Fibroblast of skin of right biceps (primary cell): ENCODE results near the gene CEACAM6.
"Not testable (repeated sequence)": the region's sequence is repeated elsewhere in the genome, so short reads cannot be mapped to it uniquely, and the experiment has no call there.

Experiments
- DNase-seq: peaks from one replicate; pipeline ENCODE4 v3.0.0-alpha.2; 2013

CEACAM6 gene

DNA sequence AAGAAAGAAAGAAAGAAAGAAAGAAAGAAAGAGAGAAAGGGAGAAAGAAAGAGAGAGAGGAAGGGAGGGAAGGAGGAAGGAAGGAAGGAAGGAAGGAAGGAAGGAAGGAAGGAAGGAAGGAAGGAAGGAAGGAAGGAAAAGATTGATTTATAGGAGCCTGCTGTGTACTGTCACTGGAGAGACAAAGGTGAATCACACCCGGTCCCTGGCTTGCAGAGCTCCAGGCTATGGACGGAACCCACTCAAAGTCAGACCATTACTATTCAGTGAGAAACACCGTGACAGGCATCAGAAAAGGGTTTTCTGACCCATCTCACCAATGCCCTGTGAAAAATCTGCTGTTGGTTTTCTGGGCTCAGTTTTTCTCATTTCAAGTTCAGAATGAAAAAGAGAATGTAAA lies 7.3 kb upstream of the CEACAM6 start:
- DNase-seq = no peak

DNA sequence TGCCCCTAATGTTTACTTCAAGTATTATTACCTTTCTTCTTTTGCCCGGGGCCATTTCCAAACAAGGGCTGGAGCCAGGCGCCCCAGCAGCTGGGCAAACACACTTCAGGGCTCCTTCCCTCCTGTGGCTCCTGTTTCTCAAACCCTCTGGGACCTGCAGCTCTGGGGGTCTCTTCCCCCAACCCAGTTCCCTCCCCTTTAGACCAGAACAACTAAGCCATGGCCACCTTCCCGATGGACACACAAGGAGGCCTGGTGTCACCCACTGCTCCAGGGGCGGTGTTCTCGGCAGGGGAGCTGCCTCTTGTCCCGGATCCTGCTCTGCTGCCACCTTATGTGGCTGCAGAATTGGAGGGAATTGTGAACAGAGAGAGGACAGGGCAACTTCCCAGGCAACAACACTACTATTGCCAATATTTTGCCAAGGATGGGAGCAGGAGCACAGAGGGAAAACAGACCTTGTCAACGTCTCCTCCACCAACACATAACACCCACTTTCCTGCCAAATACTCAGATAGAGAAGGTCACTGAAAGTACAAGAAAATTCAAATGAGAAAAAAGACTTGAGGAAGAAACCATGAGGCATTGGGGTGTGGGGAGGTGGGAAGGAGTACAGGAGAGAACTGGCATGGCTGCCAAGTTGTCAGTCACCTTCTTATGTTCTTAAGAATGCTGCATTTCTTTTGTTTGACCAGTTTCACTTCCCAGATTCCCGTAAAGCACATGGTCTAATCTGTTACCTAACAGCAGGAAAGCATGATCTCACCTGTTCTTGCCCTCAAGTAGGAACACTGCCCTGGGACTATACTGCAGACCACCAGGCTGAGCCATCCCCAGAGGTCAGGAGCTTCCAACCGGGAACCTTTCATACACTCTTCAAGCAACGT lies 4.8 kb upstream of the CEACAM6 start:
- DNase-seq = not testable (repeated sequence)

DNA sequence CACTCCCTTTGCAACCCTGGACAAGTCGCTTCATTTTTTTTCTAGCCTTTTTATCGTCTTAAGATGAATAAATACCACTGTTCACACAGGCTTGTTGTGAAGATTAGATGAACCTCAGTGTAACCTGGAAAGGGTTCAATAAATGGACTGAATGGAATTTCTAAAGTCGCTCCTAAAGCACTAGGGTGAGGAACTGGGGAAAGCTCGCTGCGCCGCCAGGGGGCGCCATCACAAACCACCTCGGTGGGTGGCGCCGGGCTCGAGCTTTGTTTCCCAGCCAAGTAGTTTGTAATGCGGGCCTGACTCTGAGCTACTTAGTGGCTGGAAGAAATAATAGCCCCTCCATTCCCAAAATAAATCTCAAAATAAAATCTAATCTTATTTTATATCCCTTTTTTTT lies 2.2 kb upstream of the CEACAM6 start:
- peak; percentile 14 for DNase-seq

DNA sequence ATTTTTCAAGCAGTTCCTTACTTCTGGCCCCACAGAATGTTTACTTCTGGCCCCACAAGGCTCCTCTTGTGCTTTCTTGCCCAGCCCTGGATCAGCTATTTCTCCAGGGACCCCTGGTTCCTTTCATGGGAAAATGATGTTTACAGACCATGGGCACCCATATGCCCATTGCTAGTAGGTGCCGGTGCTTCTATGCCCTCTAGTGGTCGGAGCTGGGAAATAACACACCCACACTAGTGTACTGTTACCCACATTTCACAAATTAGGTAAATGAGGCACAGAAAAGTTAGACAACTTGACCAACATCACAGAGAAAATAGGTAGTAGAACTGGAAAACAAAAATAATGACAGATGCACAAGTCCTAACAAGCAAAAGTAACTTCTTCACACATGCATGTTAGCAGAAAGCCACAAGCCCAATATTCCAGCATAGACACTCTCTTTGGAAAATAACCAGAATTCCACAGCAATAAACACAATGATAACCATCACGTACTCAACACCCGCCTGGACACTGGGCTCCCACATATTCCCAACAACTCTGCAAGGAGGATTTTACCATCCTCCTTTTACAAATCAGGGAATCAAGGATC lies 1.3 kb upstream of the CEACAM6 start:
- peak; percentile 19 for DNase-seq

DNA sequence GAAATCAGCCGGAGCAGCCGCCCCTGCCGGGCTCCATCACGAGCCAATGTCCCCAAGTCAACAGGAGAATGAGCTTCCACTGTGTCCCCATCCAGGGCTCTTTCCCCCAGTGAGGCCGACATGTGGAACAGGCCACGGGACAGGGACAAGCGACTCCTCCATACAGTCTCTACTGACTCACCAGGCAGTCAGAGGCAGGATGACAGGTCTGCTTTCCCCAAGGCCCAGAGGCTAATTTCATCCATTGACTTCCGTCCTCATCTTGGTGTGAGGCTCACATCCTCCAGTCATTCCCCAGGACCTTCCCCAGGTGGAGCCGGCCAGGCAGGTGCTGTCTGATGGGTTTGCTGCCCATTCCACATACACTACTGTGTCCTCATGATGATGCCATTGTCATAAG lies 3.5 kb downstream of the CEACAM6 start:
- no peak for DNase-seq

DNA sequence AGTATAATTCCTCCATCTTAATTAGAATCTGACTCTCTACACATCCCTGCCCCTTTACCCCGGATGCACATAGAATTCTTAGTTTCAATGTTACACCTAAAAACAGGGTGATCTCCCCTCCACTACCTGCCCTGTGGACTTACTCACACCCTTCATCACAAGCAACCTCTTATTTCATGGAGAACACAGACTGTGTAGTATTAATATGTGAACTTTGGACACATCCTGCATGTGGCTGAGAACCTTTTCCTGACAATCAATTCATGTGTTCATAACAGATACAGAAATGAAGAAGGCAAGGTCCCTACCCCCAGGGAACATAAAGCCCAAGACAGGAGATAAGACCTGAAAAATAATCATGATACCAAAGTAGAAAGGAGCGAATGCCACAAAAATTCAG lies 11.8 kb downstream of the CEACAM6 start:
- DNase-seq = no peak

DNA sequence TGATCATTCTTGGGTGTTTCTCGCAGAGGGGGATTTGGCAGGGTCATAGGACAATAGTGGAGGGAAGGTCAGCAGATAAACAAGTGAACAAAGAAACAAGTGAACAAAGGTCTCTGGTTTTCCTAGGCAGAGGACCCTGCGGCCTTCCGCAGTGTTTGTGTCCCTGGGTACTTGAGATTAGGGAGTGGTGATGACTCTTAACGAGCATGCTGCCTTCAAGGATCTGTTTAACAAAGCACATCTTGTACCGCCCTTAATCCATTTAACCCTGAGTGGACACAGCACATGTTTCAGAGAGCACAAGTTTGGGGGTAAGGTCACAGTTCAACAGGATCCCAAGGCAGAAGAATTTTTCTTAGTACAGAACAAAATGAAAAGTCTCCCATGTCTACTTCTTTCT lies 12.8 kb downstream of the CEACAM6 start:
- DNase-seq = not testable (repeated sequence)

DNA sequence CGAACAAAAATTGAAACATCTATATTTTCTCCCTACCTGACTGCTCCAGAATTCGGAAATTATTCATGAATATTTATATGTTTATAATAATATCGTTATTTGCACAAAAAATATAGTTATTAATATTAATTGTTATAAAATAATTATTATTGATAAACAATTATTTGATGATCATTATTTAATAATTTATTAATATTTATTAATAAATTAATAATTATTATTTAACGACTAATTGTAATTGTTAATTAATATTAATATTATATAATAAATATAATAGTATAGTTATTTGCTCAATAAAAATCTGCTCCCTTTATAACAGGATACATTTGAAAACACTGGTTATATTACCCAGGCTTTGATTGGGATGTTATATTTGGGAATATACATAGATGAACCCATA lies 14.3 kb downstream of the CEACAM6 start:
- no peak for DNase-seq

DNA sequence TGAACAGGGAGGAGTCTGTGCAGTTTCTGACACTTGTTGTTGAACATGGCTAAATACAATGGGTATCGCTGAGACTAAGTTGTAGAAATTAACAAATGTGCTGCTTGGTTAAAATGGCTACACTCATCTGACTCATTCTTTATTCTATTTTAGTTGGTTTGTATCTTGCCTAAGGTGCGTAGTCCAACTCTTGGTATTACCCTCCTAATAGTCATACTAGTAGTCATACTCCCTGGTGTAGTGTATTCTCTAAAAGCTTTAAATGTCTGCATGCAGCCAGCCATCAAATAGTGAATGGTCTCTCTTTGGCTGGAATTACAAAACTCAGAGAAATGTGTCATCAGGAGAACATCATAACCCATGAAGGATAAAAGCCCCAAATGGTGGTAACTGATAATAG lies 16.1 kb downstream of the CEACAM6 start:
- DNase-seq = no peak

DNA sequence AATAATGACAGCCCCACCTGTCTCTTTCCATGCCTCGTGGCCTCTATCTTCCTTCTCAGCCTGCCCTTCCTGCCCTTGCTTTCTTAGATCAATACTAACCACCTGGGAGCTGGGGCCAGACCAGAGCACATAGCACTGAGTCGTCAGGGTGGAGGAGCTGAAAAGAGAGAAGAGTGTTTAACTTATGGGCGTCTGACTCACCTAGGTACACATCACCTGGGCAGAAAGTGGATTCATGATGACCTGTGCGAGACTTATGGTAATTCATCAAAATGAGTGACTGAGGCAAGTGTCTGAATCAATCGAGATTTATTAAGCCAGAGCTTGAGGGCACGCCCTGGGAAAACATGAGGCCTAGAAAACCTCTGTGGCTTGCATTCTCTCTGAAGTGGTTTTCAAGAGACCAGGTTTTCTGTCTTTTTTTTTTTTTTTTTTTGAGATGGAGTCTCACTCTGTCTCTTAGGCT lies 19.2 kb downstream of the CEACAM6 start:
- DNase-seq = no peak

DNA sequence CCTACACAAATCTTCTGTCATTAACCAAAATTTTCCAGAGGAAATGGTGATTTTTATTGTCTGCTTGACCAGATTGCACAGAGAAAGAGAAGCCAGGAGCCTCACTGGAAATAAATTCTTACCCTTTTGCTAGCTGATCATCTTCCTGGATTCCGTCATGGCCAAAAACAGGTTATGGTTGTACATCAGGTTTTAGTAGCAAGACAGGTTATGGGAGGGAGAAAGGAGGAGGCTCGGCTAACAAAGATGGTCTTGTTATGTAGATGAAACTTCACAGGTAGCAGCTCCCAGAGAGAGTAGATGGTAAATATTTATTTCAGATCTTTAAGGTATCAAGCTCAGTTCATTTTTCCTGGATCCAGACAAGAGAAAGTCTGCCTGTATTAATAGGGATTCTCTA lies 21.4 kb downstream of the CEACAM6 start:
- DNase-seq = no peak

DNA sequence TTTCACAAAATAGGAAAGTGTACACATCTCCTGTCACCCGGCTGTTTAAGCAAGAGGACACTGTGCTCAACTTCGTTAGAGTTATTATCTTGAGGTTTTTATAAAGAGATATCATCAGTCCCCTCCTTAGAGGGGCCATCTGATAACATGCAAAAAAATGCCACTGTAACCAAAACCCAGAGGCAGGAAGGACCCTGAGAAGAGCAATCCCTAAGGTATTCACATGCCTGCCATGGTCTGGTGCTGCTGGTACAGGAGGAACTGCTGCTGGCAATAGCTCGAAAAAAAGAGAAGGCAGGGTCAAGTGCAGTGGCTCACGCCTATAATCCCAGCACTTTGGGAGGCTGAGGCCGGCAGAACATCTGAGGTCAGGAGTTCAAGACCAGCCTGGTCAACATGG lies 28.3 kb downstream of the CEACAM6 start:
- no peak for DNase-seq

DNA sequence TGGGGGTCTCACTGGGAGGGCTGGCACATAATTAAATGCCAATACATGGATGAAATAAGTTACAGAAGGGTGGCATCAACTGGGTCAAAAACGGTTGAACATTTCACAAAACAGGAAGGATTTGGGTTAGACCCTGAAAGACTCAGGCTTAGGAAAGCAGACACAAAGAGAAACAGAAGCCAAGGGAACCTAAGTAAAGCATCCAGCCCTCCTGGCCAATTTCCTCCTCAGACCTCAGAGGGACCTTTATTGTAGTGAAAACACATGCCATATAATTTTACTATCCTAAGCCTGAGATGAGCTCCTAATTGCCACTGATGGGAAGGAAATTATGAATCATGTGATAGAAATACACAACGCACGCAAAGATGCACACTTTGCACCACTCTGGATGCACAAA lies 29.0 kb downstream of the CEACAM6 start:
- no peak for DNase-seq

DNA sequence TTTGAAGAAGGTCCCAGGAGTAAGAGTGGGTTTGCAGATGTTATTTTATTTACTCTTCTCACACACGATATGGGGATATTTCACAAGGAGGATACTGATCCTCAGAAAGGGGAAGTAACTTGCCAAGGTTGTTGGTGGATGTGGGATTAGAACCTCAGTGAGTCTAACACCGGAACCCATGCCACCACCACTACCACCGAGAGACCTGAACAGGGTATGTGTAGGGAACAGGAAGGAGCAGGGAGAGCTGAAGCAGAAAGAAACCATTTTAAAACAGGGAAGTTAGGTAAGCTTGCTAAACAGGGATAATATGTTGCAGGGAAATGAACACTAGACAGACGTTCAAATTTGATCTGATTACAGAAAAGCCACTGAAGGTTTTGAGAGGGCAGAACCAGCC lies 29.4 kb downstream of the CEACAM6 start:
- DNase-seq = no peak

DNA sequence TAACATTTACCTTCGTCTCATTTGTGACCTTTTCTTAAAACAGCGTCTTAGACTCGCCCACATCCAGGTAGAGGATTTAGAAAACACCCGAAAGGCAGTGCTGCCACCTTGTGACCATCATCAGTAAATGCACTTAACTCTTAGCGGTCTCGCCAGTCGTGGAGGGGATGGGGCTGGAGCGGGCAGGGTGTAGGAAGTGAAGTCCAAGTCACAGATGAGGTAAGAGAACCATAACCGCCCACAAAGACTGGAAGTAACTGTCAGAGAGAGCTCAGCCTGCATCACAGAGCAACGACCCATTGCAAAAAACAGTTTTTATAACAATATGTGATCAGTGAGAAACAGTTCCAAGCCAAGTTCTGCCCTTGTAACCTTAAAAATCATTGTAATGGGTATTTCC lies 30.3 kb downstream of the CEACAM6 start:
- peak; percentile 59 for DNase-seq

DNA sequence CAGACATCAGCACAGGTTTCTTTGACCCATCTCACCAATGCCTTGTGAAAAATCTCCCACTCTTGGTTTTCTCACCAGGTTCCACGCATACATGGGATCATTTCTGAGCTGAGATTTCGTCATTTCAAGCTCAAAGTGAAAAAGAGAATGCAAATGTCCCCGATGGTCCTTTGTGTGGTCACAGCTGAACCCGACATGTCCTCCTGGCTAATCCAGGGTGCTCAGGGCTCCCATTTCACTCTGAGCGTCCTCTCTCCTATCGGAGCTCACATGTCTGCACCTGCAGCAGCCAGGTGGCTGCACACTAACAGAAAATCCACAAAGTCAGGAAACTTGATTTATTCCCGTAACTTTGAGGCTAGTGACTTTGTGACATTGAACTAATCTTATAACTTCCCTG lies 31.7 kb downstream of the CEACAM6 start:
- DNase-seq = no peak

DNA sequence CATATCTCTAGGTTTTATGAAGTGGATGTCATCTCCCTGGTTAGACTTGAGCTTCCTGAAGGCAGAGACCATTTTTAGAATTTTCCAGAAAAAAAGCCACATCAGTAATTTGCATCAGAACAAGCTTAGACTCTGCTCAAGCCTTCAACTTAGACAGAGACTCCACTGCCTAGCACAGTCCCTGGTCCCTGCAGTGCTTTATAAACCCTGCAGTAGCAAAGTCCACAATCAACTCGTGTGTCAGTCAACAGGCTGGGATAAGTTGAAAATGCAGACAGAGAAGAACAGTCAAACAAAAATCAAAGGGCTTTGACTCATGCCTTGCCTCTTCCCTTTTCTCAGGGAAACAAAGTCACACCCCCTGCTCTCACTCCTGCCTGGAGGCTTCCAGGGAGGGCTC lies 33.2 kb downstream of the CEACAM6 start:
- not testable (repeated sequence) for DNase-seq

DNA sequence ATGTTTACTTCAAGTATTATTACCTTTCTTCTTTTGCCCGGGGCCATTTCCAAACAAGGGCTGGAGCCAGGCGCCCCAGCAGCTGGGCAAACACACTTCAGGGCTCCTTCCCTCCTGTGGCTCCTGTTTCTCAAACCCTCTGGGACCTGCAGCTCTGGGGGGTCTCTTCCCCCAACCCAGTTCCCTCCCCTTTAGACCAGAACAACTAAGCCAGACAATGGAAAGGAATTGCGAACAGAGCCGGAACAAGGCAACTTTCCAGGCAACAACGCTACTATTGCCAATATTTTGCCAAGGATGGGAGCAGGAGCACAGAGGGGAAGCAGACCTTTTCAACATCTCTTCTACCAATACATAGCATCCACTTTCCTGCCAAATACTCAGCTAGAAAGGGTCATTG lies 33.7 kb downstream of the CEACAM6 start:
- DNase-seq = not testable (repeated sequence)

DNA sequence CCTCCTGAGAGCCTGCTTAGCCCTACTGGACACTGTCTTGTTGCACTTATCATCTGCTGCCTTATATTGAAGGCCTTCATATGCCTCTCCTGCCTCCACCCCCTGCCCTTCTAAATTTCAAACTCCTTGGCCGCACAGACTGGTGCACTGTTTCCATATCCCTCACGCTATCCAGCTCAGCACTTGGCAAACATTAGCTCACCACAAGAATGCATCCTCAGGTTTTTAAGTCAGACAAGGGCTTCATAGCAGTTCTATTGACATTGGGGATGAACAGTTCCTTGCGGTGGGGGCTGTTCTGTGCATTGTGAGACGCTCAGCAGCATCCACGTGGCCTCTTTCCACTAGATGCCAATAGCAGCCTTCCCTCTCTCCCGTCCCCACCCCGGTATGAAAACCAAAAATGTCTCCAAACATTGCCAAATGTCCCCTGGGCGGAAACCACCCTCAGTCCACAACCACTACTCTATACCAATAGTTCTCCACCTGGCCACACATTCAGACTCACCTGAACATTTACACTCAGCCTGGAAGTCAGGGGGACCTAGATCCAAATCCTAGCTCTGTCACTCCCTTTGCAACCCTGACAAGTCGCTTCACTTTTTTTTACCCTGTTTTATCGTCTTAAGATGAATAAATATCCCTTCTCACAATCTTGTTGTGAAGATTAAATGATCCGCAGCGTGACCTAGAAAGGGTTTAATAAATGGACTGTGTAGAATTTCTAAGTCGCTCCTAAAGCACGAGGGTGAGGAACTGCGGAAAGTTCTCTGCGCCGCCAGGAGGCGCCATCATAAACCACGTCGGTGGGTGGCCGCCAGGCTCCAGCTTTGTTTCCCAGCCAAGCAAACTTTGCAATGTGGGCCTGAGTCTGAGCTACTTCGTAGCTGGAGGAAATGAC lies 37.4 kb downstream of the CEACAM6 start:
- DNase-seq = peak; percentile 26

DNA sequence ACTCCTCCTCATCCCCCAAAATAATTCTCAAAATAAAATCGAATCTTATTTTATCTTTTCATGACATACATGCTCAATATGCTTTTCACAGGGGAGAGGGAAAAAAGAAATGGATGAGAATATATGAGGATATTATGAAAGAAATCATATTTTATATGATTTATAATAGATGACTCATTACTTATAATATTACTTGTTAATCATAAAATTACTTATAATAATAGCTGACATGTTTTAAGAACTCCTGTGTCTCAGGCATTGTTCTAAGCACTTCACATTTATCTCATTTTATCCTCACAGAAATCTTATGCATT lies 38.0 kb downstream of the CEACAM6 start:
- DNase-seq = no peak

DNA sequence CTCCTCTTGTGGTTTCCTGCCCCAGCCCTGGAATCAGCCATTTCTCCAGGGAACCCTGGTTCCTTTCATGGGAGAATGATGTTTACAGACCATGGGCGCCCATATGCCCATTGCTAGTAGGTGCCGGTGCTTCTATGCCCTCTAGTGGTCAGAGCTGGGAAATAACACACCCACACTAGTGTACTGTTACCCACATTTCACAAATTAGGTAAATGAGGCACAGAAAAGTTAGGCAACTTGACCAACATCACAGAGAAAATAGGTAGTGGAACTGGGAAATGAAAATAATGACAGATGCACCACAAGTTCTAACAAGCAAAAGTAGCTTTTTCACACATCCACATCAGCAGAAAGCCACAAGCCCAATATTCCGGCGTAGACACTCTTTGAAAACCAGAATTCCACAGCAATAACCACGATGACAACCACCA lies 39.7 kb downstream of the CEACAM6 start:
- DNase-seq = peak; percentile 21

DNA sequence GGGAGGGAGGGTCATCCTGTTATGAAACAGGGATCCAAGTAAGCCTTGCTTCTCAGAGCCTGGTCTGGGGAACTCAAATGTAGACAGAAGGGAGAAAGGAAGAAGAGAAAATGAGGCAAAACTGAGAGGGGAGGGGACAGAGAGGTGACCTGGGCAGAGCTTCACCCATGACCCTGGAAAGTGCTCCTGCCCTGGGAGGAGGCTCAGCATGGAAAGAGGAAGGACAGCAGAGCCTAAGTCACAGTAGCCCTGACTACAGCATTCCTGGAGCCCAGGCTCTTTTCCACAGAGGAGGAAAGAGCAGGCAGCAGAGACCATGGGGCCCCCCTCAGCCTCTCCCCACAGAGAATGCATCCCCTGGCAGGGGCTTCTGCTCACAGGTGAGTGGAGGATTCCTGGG lies 41.0 kb downstream of the CEACAM6 start, which contains the start of gene CEACAM3:
Gene CEACAM3, plus strand, starts transcription at position 226 of the 400 bp plus-strand sequence. Its CDS starts 91 bp downstream, at position 317.
- no peak for DNase-seq

DNA sequence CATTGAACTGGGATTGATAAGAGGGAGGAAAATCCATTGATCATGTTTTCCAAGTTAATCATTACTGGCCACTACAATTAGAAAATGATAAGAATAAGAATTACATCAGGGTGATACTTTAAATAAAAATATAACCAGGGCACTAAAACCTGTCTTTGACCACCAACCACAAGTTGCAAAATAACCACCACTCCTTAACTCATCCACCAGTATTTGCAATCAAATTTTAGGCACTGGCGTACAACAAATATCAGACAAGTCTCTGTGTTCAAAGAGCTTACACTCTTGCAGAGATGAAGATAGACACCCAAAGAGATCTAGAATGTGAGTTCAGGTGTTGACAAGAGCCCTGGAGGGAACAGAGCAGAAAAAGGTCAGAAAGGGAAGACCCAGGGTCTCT lies 41.6 kb downstream of the CEACAM6 start:
- no peak for DNase-seq
